Stimulated activated CD8-positive, alpha-beta memory T cell treated with anti-CD3 and anti-CD28 coated beads, Interleukin-12 subunit alpha, Interleukin-12 subunit beta, amount 100 ng/mL, for 4 hours (primary cell): ENCODE data around the gene NAT14.

Experiments
- DNase-seq: peaks from one replicate; pipeline ENCODE4 v3.0.0-alpha.2; 2020; ENCODE audit warnings: low read depth

NAT14 gene

GRCh38 chr19:55471266-55471665, 13.7 kb upstream of the NAT14 start:
- DNase-seq, result no peak

DNA sequence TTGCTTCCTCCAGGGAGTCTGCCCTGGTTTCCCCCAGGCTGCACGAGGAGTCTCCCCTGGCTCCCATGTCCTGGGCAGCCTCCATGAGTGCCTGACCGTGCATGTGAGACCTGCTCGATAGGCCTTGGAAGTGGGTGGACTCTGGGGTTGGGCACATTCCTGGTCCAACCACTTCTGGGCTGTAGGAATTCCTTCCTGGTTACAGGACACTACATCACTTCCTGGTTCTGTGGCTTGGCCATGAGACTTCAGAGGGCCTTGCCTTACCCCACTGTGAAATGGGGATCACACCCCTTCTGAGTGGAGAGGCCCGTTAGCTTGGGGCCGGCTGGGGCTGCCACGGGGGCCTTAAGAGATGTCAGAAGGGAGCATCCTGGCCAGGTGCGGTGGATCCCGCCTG, 12.5 kb upstream of the NAT14 start:
- no peak for DNase-seq

DNA sequence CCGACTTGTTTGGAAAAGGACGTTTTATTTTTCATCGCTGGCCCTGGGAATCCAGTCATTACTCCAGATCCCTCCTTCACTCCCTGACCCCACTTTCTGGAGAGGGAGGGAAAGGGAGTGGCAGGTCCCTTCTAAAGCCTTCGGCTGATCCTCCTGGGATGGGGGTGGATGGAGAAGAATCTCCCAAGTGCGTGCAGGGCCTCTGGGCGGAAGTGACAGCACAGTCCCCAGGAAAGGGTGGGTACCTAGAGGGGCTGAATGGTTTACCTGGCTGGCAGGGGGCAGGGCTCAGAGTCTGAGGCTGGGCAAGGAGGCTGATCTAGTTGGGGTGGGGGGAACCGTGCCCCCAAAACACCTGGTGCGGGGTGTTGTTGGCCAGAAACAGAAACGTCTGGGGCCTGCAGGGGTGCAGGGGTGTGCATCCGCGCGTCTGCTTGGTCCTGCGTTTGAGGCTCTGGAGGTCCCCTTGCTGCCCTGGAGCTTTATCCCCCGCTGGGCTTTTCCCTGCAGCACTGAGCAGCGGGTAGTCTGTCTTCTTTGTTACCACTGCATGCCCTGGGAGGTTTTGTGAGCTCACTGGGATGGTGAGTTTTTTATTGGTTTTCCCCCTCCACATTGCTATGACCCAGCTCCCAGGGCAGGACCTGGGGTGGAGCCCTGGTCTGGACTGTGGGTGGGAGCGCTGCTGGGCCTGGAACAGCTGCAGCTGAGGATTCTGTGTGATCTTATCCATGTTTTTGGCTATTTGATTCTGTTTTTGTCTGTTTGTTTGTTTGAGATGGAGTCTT, 11.6 kb upstream of the NAT14 start:
- DNase-seq, result no peak

- no peak for DNase-seq
These were observed 10.4 kb upstream of the NAT14 start for GRCh38 chr19:55474269-55475265.

GRCh38 chr19:55476100-55476775, 8.8 kb upstream of the NAT14 start, which contains the start of gene ZNF628:
Gene ZNF628, plus strand, starts transcription at chr19:55476617. Its CDS starts 3,294 bp downstream, at chr19:55479911.
- peak; percentile 99 for DNase-seq

DNA sequence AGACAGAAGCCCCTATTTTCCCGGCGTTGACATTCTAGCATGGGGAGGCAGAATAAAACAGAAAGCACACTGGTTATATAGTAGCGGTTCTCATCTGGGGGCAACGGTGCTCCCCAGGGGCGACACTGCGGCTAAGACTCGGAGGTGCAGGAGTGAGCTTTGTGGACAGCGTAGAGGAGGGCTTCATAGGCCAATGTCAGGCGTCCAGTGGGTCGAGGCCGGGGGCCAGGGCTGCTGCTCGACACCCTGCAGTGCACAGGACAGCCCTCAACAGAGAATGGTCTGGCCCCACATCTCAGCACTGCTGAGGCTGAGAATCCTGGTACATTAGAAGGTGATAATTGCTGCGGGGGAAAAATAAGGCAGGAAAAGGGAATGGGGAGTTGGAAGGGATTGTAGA, 7.1 kb upstream of the NAT14 start:
- no peak for DNase-seq

- DNase-seq, result no peak
These were observed 6.6 kb upstream of the NAT14 start for GRCh38 chr19:55478364-55478763.

DNA sequence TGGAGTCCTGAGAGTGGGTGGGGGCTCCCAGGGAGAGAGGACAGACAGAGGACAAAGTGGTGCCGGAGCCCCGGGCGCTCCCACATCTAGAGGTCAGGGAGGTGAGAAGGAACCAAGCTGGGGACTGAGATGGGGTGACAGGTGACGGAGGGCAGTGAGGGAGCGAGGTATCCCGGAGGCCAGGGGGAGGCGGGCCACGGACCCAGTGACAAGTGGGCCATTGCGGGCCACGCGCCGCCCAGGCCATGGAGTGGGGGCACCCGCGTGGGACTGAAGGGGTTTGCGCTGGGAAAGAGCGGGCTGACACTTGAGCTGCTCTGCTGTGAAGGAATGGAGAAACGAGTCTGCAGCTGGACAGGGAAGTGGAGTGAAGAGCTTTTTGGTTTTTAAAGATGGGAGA, 5.9 kb upstream of the NAT14 start:
- no peak for DNase-seq

GRCh38 chr19:55479451-55480230, 5.3 kb upstream of the NAT14 start:
- no peak for DNase-seq

DNA sequence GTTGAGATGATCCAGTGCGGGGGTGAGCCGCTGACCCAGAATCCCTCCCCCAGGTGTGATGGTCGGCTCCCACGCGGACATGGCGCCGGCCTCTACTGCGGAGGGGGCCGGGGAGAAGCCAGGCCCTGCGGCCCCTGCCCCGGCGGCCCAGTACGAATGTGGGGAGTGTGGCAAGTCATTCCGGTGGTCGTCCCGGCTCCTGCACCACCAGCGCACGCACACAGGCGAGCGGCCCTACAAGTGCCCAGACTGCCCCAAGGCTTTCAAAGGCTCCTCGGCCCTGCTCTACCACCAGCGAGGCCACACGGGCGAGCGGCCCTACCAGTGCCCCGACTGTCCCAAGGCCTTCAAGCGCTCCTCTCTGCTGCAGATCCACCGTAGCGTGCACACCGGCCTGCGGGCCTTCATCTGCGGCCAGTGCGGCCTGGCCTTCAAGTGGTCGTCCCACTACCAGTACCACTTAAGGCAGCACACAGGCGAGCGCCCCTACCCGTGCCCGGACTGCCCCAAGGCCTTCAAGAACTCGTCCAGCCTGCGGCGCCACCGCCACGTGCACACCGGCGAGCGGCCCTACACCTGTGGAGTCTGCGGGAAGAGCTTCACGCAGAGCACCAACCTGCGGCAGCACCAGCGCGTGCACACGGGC, 3.7 kb upstream of the NAT14 start:
- DNase-seq, result no peak

DNA sequence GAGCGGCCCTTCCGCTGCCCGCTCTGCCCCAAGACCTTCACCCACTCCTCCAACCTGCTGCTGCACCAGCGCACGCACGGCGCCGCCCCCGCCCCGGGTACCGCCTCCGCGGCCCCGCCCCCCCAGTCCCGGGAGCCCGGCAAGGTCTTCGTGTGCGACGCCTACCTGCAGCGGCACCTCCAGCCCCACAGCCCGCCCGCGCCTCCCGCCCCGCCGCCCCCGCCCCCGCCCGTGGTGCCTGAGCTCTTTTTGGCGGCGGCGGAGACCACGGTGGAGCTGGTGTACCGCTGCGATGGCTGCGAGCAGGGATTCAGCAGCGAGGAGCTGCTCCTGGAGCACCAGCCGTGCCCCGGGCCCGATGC, 3.2 kb upstream of the NAT14 start:
- no peak for DNase-seq

DNA sequence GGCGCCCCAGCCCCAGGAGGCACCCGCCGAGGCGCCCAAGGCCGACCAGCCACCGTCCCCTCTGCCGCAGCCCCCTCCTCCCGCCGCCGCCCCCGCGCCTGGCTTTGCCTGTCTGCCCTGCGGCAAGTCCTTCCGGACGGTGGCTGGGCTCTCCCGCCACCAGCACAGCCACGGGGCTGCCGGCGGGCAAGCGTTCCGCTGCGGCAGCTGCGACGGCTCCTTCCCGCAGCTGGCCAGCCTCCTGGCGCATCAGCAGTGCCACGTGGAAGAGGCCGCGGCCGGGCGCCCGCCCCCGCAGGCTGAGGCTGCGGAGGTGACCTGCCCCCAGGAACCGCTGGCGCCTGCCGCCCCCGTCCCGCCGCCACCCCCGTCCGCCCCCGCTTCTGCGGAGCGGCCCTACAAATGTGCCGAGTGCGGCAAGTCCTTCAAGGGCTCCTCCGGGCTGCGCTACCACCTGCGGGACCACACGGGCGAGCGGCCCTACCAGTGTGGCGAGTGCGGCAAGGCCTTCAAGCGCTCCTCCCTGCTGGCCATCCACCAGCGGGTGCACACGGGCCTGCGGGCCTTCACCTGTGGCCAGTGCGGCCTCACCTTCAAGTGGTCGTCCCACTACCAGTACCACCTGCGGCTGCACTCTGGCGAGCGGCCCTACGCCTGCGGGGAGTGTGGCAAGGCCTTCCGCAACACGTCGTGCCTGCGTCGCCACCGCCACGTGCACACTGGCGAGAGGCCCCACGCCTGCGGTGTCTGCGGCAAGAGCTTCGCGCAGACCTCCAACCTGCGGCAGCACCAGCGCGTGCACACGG, 2.6 kb upstream of the NAT14 start:
- no peak for DNase-seq

DNA sequence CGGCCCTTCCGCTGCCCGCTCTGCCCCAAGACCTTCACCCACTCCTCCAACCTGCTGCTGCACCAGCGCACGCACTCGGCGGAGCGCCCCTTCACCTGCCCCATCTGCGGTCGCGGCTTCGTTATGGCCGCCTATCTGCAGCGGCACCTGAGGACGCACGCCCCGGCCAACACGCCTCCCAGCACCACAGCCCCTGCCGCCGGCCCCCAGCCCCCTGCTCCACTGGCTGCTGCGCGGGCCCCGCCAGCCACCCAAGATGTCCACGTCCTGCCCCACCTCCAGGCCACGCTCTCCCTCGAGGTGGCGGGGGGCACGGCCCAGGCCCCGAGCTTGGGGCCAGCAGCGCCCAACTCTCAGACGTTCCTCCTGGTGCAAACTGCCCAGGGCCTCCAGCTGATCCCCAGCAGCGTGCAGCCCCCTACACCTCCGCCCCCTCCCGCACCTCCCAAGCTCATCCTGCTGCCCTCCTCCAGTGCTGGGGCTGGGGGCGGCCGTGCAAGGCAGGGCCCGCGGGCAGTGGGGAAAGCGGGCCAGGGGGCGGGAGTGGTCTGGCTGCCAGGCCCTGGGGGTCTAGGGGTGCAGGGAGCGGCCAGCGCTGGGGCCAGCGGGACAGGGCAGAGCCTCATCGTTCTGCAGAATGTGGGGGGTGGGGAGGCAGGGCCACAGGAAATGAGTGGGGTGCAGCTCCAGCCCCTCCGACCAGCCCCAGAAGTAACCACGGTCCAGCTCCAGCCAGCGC, 1.9 kb upstream of the NAT14 start:
- DNase-seq, result no peak

DNA sequence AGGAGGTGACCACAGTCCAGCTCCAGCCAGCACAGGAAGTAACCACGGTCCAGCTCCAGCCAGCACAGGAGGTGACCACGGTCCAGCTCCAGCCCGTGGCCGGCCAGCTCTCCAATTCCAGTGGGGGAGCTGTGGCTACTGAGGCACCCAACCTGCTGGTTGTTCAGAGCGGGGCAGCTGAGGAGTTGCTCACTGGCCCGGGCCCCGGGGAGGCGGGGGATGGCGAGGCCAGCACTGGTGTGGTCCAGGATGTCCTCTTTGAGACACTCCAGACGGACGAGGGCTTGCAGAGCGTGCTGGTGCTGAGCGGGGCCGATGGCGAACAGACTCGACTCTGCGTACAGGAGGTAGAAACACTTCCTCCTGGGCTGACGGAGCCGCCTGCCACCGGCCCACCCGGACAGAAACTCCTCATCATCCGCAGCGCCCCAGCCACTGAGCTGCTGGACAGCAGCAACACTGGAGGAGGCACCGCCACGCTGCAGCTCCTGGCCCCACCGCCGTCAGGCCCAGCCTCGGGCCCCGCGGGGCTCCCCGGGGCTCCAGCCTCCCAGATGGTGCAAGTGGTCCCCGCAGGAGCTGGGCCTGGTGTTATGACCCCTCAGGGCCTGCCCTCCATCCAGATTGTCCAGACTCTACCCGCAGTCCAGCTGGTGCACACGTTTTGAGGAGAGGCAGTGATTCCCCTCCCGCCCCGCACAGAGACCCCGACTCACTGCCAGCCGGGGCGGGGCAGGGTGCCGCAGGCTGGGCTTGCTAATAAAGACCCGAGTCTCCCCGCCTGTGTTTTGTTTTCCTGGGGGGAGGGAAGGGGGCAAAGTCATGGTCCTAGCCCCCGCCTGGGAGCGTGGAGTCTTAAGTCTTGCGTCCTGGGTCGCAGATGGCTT, 1.0 kb upstream of the NAT14 start:
- DNase-seq, result no peak

GRCh38 chr19:55485439-55486011, 537 bp downstream of the NAT14 start:
- no peak for DNase-seq

GRCh38 chr19:55486043-55486970, 1.3 kb downstream of the NAT14 start:
- no peak for DNase-seq
